Esophagus squamous epithelium (tissue), 5 donors: ENCODE data around the gene RBP3. TPM values are rescaled to one million over a fixed set of nuclear protein-coding genes. Genes with fewer than 3 reads are reported as not detected.

ENCODE experiments used
- DNase-seq: peaks from one replicate; lab custom pipeline; 2025; lab: John Stamatoyannopoulos, UW
- H3K27ac ChIP-seq, 4 donors: fragments of 200-600 bp; sonication (generic); one replicate each; pipeline ENCODE4 v1.5.1; 2016 to 2019; ENCODE audit warnings: mild to moderate bottlenecking in 1 of 4
- H3K27me3 ChIP-seq, 4 donors: fragments of 200-600 bp; sonication (generic); 1 replicate in 3 of 4; 2 replicates in 1 of 4; pipeline versions ENCODE4 v1.5.1 to v1.6.0; 2017 to 2021; ENCODE audit warnings: antibody characterized with exemption in 1 of 4
- H3K36me3 ChIP-seq, 3 donors: fragments of 200-600 bp; sonication (generic); one replicate each; pipeline ENCODE4 v1.5.1; 2016 to 2019
- H3K4me1 ChIP-seq, 3 donors: fragments of 200-600 bp; sonication (generic); one replicate each; pipeline ENCODE4 v1.5.1; 2017 to 2019
- H3K4me3 ChIP-seq, 4 donors: fragments of 200-600 bp; sonication (generic); 1 replicate in 3 of 4; 2 replicates in 1 of 4; pipeline ENCODE4 v1.5.1; 2016 to 2019; ENCODE audit warnings: mild to moderate bottlenecking in 2 of 4, moderate library complexity in 1 of 4
- H3K9me3 ChIP-seq, 3 donors: fragments of 200-600 bp; sonication (generic); one replicate each; pipeline ENCODE4 v1.5.1; 2016 to 2019
- POLR2A ChIP-seq, 4 donors: fragments of 450-650 bp; IDR thresholded peaks; one replicate each; pipeline ENCODE4 v1.6.1; 2017; ENCODE audit warnings: antibody characterized with exemption in 4 of 4, mild to moderate bottlenecking in 4 of 4, moderate library complexity in 3 of 4
- WGBS, 2 donors: methylation state at CpG; one replicate each; pipeline ENCODE4 v1.1.5; 2018; 5-methylcytosine and 5-hydroxymethylcytosine counted together
- intact Hi-C: fragments of 100-400 bp; cut with DNase I; formaldehyde crosslinking; loops from one replicate; pipeline ENCODE4 v1.15.0; 2022
- total RNA-seq, 4 donors: library from RNA; depleted of rRNA; stranded (reverse); fragments of >200 nt; gene quantifications; one replicate each; pipeline ENCODE4 v1.1.0, GENCODE V29; 2016
- TF ChIP-seq, protein P1 (sequence below), 6 experiments: fragments of 450-650 bp in 4 of 6; fragments of 200-600 bp in 2 of 6; sonication (generic) in 2 of 6; IDR thresholded peaks; one replicate each; pipeline ENCODE4 v1.5.1; 2016 to 2019; ENCODE audit warnings: antibody characterized with exemption in 6 of 6, mild to moderate bottlenecking in 4 of 6, moderate library complexity in 4 of 6
- donor health status: DM: yes; HTN: yes; CAD: no.

The RBP3 gene
- total RNA-seq, 4 donors from 2014 or later = not detected

DNA sequence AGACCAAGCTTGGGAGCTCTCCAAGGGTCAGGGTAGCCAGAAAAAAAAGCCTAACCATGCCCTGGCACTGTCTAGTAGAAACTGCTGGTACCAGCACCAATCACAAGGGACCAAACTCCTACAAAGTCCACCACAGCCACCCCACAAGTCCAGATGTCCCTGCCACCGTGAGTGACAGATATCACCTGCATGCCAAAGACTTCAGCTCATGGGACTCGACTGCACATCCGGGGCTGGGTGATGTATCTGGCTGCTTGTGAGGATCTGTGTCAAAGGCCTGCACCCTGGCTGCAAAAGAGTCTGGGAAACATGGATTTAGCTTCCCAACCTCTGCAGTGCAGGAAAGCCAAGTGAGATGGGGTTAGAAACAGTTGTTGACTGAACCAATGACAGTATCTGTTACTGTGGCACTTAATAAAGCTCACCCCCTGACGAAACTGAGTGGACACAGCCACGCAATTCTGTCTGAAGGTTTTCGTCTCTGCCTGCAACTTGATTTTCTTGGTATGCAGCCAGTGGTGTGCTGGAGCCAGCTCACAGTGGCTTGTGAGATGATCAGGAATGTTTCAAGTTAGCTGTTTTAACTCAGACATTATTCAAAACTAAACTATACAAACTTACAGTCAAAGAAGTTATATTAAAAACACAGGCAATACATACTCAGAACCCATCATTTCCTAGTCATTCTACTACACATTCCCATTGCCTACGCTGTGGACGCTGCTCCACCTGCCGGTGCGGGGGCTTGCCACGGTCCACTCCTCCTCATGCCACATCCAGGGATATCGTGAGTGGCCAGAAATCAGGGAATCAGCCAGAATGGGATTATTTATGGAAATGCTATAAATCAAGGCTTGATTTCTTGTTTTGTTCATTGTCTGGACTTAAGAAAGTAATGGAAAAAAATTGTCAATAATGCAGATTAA lies 26.7 kb downstream of the RBP3 start:
- 59 to 74% methylated on average over 9 to 10 of the region's 12 CpGs for WGBS, 2 donors
- H3K4me3 ChIP-seq = no peak overlapping the region
- no peak for DNase-seq
- no peaks in the 10 kb centered on the region for H3K4me1 ChIP-seq
- no peaks in the 10 kb centered on the region for H3K9me3 ChIP-seq
- H3K36me3 ChIP-seq = no peaks in the 10 kb centered on the region
- H3K27ac ChIP-seq = no peak overlapping the region
- intact Hi-C loops = no loop called here
- no peak for TF ChIP-seq POLR2A (IDR thresholded peaks at IDR 0.05)
- TF ChIP-seq, protein P1, sequence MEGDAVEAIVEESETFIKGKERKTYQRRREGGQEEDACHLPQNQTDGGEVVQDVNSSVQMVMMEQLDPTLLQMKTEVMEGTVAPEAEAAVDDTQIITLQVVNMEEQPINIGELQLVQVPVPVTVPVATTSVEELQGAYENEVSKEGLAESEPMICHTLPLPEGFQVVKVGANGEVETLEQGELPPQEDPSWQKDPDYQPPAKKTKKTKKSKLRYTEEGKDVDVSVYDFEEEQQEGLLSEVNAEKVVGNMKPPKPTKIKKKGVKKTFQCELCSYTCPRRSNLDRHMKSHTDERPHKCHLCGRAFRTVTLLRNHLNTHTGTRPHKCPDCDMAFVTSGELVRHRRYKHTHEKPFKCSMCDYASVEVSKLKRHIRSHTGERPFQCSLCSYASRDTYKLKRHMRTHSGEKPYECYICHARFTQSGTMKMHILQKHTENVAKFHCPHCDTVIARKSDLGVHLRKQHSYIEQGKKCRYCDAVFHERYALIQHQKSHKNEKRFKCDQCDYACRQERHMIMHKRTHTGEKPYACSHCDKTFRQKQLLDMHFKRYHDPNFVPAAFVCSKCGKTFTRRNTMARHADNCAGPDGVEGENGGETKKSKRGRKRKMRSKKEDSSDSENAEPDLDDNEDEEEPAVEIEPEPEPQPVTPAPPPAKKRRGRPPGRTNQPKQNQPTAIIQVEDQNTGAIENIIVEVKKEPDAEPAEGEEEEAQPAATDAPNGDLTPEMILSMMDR (IDR thresholded peaks at IDR 0.05) = no peak
- H3K27me3 ChIP-seq = peaks cover 0 to 19% (median 0%) of the 10 kb centered on the region in 4 donors

DNA sequence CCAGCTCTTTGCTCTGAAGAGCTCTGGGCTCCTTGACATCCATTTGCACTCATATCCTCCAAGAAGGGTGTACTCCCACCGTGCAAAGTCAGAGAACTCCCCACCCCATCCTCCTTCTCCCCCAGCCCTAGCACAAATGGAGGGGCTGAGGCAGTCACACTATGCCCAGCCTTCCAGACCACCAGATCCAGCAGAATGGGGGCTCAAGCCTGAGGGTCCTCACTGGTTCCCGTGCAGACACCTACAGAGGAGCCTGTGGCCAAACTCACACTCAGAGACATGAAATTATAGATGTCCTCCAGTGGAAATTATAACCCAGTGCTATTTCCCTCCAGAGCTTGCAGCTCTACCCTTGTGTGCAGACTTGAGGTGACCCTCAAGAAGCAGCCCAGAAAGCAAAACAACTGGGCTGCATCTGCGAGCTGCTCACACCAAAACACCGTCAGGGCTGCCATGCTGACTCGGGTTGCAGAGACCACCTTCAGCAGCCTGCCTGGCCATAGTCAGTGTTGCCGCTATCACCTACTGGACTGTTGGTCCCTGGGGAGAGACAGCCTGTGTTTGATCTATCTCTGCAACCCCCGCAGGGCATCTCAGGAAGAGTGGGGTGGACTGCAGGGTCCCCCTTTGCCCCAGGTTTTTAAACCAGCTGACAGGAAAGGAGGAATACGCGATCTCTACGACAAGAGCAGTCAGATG lies 28.5 kb downstream of the RBP3 start:
- WGBS, 2 donors = 68 to 69% methylated on average over 4 to 10 of the region's 10 CpGs
- no peak for DNase-seq
- no peak for TF ChIP-seq POLR2A (IDR thresholded peaks at IDR 0.05)
- TF ChIP-seq, protein P1 (IDR thresholded peaks at IDR 0.05) = no peak

DNA sequence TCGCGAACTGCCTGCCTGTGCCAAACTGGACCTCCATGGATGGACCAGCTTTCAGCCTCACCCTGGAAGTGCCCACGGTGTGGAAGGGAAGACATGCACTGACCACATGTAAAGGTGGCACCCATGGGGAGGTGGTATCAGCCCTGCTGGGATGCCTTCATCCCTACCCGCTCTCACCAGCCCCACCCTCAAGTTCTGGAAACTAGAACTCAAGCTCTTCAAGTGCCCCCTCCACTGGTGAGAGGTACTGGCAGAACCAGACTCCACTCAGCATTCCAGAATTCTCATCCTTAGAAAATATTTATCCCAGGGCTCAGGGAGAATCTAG lies 30.0 kb downstream of the RBP3 start:
- Histone ChIP-seq H3K4me1 (peaks cover 0 to 1% (median 0%) of the 10 kb centered on the region in 3 donors), H3K27me3 (peaks cover 0 to 19% (median 0%) of the 10 kb centered on the region in 4 donors), H3K36me3 (no peaks in the 10 kb centered on the region), H3K4me3 (no peak overlapping the region), H3K27ac (no peak overlapping the region), H3K9me3 (no peaks in the 10 kb centered on the region)
- 100% methylated on average over 2 of the region's 4 CpGs; no CpG with 5 or more reads in 1 of the 2 donors for WGBS, 2 donors
- intact Hi-C loops = no loop called here
- no peak for TF ChIP-seq POLR2A (IDR thresholded peaks at IDR 0.05)
- TF ChIP-seq, protein P1 (IDR thresholded peaks at IDR 0.05) = no peak
- DNase-seq = no peak

More for the DNA sequence above, 28.5 kb downstream of the RBP3 start:
- Histone ChIP-seq H3K9me3 (no peaks in the 10 kb centered on the region), H3K27ac (no peak overlapping the region), H3K4me1 (no peaks in the 10 kb centered on the region), H3K27me3 (peaks cover 0 to 19% (median 0%) of the 10 kb centered on the region in 4 donors), H3K36me3 (no peaks in the 10 kb centered on the region), H3K4me3 (no peak overlapping the region)
- intact Hi-C loops = no loop called here

DNA sequence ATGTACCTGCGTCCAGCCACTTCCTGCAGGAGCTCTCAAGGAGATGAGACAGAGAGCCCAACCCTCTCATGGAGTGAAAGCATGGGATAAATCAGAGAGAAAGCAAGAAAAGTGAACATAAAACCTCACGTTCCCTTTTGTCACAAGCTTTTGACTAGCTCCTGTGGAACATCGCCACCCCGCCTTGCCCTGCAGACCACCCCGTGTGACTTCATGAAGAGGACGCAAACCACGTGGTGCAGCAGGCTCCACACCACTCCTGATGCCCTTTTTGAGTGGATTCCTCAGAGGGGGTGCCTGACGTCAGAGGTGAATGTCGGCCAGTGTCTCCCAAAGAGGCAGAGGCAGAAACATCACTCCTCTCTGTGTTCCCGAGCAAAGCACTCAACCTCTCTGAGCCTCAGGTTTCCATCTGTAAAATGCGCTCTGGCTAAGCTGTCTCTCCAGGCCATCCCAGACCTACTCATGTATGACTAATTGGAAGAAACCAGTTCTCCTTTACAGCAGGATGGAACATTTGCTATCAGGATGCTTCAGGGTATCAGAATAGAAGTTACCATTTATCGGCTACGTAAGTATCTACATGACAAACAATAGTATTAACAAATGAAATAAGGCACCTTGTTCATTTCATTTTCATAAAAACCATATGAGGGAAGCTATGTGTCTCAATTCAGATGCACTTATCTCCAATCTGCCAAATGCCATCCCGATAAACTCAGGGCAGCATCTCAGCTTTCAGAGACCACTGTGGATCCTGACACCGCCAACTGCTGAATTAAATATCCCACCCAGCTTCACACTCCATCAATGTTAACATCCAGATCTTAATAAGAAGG lies 30.7 kb downstream of the RBP3 start:
- H3K27me3 ChIP-seq = peaks cover 0 to 19% (median 0%) of the 10 kb centered on the region in 4 donors
- peaks cover 5 to 8% (median 5%) of the 10 kb centered on the region in 3 donors for H3K4me1 ChIP-seq
- DNase-seq = no peak
- H3K9me3 ChIP-seq = no peaks in the 10 kb centered on the region
- H3K36me3 ChIP-seq = no peaks in the 10 kb centered on the region
- no peak for TF ChIP-seq POLR2A (IDR thresholded peaks at IDR 0.05)
- TF ChIP-seq, protein P1 (IDR thresholded peaks at IDR 0.05) = no peak
- intact Hi-C loops = no loop called here
- WGBS, 2 donors = 90 to 91% methylated on average over 11 to 15 of the region's 15 CpGs
- no peak overlapping the region for H3K27ac ChIP-seq
- no peak overlapping the region for H3K4me3 ChIP-seq
